ENCODE measurements around the gene DLX6. TPM values are rescaled to one million over a fixed set of nuclear protein-coding genes. Genes with fewer than 3 reads are reported as not detected.

The DLX6 gene
- total and polyA plus RNA-seq, 2 experiments from 2014 or later = not detected

DNA sequence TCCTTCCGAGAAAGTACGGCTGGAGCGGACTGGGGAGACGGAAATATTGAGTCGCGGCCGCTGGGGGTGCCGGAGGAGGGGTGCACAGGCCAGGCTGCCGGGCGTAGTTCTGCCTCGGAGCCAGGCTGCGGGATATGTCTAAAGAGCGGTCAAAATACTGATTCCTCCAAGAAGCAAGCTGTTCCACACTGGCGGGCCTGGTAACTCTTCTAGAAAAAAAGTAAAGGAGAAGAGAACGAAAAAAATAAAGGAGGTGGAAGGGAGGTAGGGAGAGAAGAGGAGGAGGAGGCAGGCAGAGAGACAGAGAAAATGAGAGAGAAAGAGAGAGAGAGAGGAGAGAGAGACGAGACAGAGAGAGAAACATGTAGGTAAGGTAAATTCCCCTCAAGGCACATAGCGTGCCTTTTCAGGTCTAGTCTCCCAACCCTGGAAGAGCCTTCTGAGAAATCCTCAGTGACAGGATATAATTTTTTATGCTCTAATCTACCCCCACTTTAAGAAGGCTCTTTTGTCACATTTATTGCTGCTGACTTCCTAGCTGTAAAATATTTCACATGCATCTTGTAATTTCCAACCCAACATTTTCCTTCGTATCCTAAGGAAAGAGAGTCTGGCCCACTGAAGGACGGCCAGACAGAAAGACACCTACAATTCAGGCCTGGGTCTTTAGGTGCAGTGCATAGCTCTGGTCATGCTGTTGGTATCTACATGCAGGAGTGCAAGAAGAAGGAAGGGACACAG, 13.6 kb downstream of the DLX6 start:
- no peaks in the 10 kb centered on the region for H3K9me2 ChIP-seq (ENCODE audit: insufficient read depth)
- Mint-ChIP-seq H3K27ac (no peak overlapping the region), H3K36me3 (ENCODE audit: low read depth) (no peaks in the 10 kb centered on the region; the same call in 2 of the 3 replicates), H3K4me3 (no peak overlapping the region), H3K9me3 (peaks cover 7% of the 10 kb centered on the region; the same call in 1 of the 3 replicates), H3K27me3 (ENCODE audit: insufficient read depth, low read depth, poor library complexity) (peaks cover 100% of the 10 kb centered on the region), H3K4me1 (peaks cover 61% of the 10 kb centered on the region)
- peaks cover 68% of the 10 kb centered on the region for H3K4me1 ChIP-seq (ENCODE audit: insufficient read depth)
- no peak overlapping the region for H2AFZ ChIP-seq
- no peak for ATAC-seq
- H3K79me2 ChIP-seq (replicated peaks; ENCODE audit: insufficient read depth) = no peaks in the 10 kb centered on the region
- H3F3A ChIP-seq (replicated peaks; ENCODE audit: low read depth) = peaks cover 47% of the 10 kb centered on the region
- H3K36me3 ChIP-seq (ENCODE audit: insufficient read depth) = no peaks in the 10 kb centered on the region
- peak; percentile 48 for DNase-seq (ENCODE audit: low spot score)
- peaks cover 100% of the 10 kb centered on the region for H3K27me3 ChIP-seq (ENCODE audit: insufficient read depth)
- H4K20me1 ChIP-seq (replicated peaks; ENCODE audit: insufficient read depth) = peaks cover 38% of the 10 kb centered on the region
- TF ChIP-seq JUNB (IDR thresholded peaks at IDR 0.05; ENCODE audit: unreplicated experiment) (no peak), EZH2phosphoT487 (IDR thresholded peaks at IDR 0.05; ENCODE audit: unreplicated experiment) (peak; percentile 65), EZH2 (IDR thresholded peaks at IDR 0.05; ENCODE audit: low read depth, unreplicated experiment) (peak; percentile 98)
- 0 out of 2 replicates have a peak overlapping the region, but pooled peaks have one; percentile 51 for H3K4me2 ChIP-seq
- H3K4me3 ChIP-seq = 0 out of 2 replicates have a peak overlapping the region, but pooled peaks have one; percentile 30
- H3K27ac ChIP-seq (ENCODE audit: low read depth) = no peak overlapping the region

DNA sequence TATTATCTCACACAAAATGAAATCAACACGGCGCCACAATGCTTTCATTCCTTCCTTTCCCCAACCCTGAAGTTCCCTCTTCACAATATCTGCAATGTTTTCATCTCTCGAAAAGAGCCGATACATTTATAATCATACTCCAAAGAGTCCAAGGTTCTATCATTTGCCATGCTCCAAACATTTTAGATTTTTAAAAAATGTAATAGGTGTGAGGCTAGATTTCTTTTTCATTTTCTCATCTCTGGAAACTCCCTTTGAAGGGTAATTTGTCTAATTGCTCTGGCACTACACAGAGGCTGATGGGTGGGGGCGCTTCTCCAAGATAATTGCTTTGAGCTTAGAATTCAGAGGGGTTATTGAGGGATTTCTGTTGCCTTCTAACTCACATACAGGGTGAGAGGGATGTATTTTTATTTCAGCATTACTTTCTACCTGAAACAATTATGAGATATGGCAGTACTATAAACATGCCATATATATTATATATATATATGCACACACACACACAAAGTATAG, 14.4 kb downstream of the DLX6 start:
- ATAC-seq (no peak), DNase-seq (ENCODE audit: low spot score) (no peak)
- Mint-ChIP-seq H3K36me3 (ENCODE audit: low read depth) (no peaks in the 10 kb centered on the region; the same call in 2 of the 3 replicates), H3K27me3 (ENCODE audit: insufficient read depth, low read depth, poor library complexity) (peaks cover 100% of the 10 kb centered on the region), H3K4me3 (no peak overlapping the region), H3K9me3 (peaks cover 7% of the 10 kb centered on the region; the same call in 1 of the 3 replicates), H3K4me1 (peaks cover 68% of the 10 kb centered on the region), H3K27ac (no peak overlapping the region)
- H3K36me3 ChIP-seq (ENCODE audit: insufficient read depth) = no peaks in the 10 kb centered on the region
- peaks cover 100% of the 10 kb centered on the region for H3K27me3 ChIP-seq (ENCODE audit: insufficient read depth)
- H2AFZ ChIP-seq = no peak overlapping the region
- H3K79me2 ChIP-seq (replicated peaks; ENCODE audit: insufficient read depth) = no peaks in the 10 kb centered on the region
- TF ChIP-seq ZNF331 (CRISPR knock-in tag; IDR thresholded peaks at IDR 0.05; ENCODE audit: low read depth) (no peak), POLR2AphosphoS5 (IDR thresholded peaks at IDR 0.05; ENCODE audit: low read depth) (no peak), JUNB (IDR thresholded peaks at IDR 0.05; ENCODE audit: unreplicated experiment) (no peak), ZNF114 (CRISPR knock-in tag; IDR thresholded peaks at IDR 0.05) (no peak), EZH2 (IDR thresholded peaks at IDR 0.05; ENCODE audit: low read depth, unreplicated experiment) (peak; percentile 75), EZH2phosphoT487 (IDR thresholded peaks at IDR 0.05; ENCODE audit: unreplicated experiment) (no peak)
- TF ChIP-seq, protein P1, sequence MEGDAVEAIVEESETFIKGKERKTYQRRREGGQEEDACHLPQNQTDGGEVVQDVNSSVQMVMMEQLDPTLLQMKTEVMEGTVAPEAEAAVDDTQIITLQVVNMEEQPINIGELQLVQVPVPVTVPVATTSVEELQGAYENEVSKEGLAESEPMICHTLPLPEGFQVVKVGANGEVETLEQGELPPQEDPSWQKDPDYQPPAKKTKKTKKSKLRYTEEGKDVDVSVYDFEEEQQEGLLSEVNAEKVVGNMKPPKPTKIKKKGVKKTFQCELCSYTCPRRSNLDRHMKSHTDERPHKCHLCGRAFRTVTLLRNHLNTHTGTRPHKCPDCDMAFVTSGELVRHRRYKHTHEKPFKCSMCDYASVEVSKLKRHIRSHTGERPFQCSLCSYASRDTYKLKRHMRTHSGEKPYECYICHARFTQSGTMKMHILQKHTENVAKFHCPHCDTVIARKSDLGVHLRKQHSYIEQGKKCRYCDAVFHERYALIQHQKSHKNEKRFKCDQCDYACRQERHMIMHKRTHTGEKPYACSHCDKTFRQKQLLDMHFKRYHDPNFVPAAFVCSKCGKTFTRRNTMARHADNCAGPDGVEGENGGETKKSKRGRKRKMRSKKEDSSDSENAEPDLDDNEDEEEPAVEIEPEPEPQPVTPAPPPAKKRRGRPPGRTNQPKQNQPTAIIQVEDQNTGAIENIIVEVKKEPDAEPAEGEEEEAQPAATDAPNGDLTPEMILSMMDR (conservative IDR thresholded peaks at IDR 0.05; ENCODE audit: low read depth in 2 of 2) = no peak
- no peak overlapping the region for H3K27ac ChIP-seq (ENCODE audit: low read depth)
- no peak overlapping the region for H3K4me3 ChIP-seq
- H4K20me1 ChIP-seq (replicated peaks; ENCODE audit: insufficient read depth) = peaks cover 30% of the 10 kb centered on the region
- H3K4me1 ChIP-seq (ENCODE audit: insufficient read depth) = peaks cover 74% of the 10 kb centered on the region
- H3F3A ChIP-seq (replicated peaks; ENCODE audit: low read depth) = peaks cover 45% of the 10 kb centered on the region
- no peak overlapping the region for H3K4me2 ChIP-seq
- no peaks in the 10 kb centered on the region for H3K9me2 ChIP-seq (ENCODE audit: insufficient read depth)

Data from GM23338 (cell line).